Measurements from ENCODE around the gene COL24A1.

The COL24A1 gene

GRCh38 chr1:86000601-86001000 lies 156.0 kb downstream of the COL24A1 start:
- TF ChIP-seq CTCF (IDR thresholded peaks at IDR 0.05; ENCODE audit: control extremely low read depth, extremely low read depth, low read depth, missing control alignments) = no peak
- POLR2A ChIA-PET = no interaction called here
- no peak for DNase-seq (ENCODE audit: extremely low spot score)
- CTCF ChIA-PET = interaction anchor here (4.1 kb wide), 1 partner anchor 17 kb away, joined by 23 read pairs; no protein-coding TSS in a partner anchor

DNA sequence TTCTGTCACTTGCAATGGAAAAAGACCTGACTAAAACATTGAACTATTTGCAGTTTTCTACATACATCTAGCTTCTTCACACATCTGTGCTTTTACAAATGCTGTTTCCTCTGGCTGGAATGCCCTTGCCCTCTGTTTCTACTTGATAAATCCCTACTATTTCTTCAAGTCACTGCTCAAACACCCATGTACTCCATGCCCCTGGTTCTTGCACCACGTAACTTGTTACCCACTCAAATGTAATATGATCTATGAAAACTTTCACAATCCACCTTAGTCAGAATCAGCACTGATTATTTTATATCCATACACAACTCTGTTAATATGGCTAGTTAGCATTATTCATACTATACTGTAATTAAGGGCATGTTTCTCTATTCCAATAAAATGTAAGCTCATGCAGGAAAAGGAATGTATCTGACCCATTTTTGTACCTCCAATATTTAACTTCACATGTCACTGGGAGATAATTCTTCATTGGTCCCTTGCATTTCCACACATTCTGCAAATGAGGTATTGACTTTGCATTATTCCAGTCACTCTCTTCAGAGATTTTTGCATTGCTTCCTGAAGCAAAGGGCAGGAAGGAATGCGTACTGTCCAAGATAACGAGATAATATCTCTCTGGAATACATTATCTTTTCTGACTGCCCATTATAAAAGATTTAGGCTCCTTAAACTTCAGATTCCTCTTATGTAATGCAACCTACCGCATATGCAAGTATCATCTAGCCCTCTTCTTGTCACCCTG lies 158.3 kb downstream of the COL24A1 start:
- TF ChIP-seq CTCF (IDR thresholded peaks at IDR 0.05; ENCODE audit: control extremely low read depth, extremely low read depth, low read depth, missing control alignments) = no peak
- DNase-seq (ENCODE audit: extremely low spot score) = no peak
- CTCF ChIA-PET = interaction anchor here (1.1 to 4.1 kb wide), 2 partner anchors 17 to 20 kb away, joined by 4 to 23 read pairs; no protein-coding TSS in a partner anchor
- POLR2A ChIA-PET = no interaction called here

GRCh38 chr1:85992791-85993190 lies 163.8 kb downstream of the COL24A1 start:
- DNase-seq (ENCODE audit: extremely low spot score) = peak; percentile 18
- ChIA-PET CTCF (no interaction called here), POLR2A (no interaction called here)
- TF ChIP-seq CTCF (IDR thresholded peaks at IDR 0.05; ENCODE audit: control extremely low read depth, extremely low read depth, low read depth, missing control alignments) = no peak

DNA sequence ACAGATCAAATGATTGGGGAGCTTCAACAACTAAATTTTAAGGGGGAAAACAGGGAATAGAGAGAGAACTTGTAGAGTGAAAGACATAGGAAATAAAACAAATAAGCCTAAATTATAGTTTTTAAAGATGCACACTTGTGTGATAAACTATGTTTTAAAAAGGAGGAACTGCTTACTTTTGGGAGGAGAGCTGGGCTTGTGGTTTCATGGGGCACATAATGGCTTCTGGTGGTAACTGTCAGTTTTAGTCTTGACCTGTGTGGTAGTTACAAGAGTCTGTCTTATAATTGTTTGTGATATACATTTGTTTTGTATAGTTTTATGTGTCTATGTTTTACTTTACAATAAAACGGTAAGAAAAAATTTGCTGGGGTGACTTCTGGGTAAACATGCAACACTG lies 165.3 kb downstream of the COL24A1 start:
- CTCF ChIA-PET = interaction anchor here (1.9 kb wide), 1 partner anchor 27 kb away, joined by 13 read pairs; no protein-coding TSS in a partner anchor

DNA sequence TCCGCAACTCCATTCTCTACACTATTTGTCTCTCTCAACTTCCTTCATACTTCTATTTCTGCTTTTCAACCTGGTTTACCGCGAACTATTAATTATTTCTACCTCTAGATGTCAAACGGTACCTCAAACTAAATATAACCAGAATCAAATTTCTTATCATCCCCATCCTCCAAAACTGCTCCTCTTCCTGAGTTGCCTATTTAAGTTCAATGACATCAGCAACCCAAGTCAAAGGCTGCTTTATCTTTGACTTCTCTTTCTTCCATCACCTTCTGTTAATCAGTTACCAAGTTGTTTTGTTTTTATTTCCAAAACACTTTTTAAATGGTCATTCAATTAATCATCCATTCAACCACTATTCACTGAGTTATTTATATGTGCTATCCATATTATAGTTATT lies 171.9 kb downstream of the COL24A1 start:
- POLR2A ChIA-PET = no interaction called here
- DNase-seq (ENCODE audit: extremely low spot score) = no peak
- CTCF ChIA-PET = interaction anchor here (1.1 kb wide), 1 partner anchor 34 kb away, joined by 3 read pairs; no protein-coding TSS in a partner anchor
- no peak for TF ChIP-seq CTCF (IDR thresholded peaks at IDR 0.05; ENCODE audit: control extremely low read depth, extremely low read depth, low read depth, missing control alignments)

More for the DNA sequence above, 165.3 kb downstream of the COL24A1 start:
- DNase-seq (ENCODE audit: extremely low spot score) = no peak
- no peak for TF ChIP-seq CTCF (IDR thresholded peaks at IDR 0.05; ENCODE audit: control extremely low read depth, extremely low read depth, low read depth, missing control alignments)
- POLR2A ChIA-PET = no interaction called here

- CTCF ChIA-PET = interaction anchor here (0.8 to 1.3 kb wide), 5 partner anchors 10 to 221 kb away, joined by 3 to 4 read pairs (median 3); no protein-coding TSS in a partner anchor
- TF ChIP-seq CTCF (IDR thresholded peaks at IDR 0.05; ENCODE audit: control extremely low read depth, extremely low read depth, low read depth, missing control alignments) = no peak
- no peak for DNase-seq (ENCODE audit: extremely low spot score)
- POLR2A ChIA-PET = no interaction called here
Measured at GRCh38 chr1:85983316-85983715, 173.3 kb downstream of the COL24A1 start.

Data from GM10248 (cell line).